Activated CD8-positive, alpha-beta T cell treated with anti-CD3 and anti-CD28 coated beads, Interleukin-2, amount 10 ng/mL, durations not matched to agents 7 days and 5 days (primary cell): ENCODE data around the gene FUT3. TPM values are rescaled to one million over a fixed set of nuclear protein-coding genes. Genes with fewer than 3 reads are reported as not detected.

Experiments
- ATAC-seq: fragments of 150-1000 bp; cut with Tn5 transposase; one replicate; pipeline ENCODE4 v1.10.0; 2021; ENCODE audit warnings: moderate library complexity
- CTCF ChIA-PET: fragments of 350-600 bp; sonication (Branson Sonifier 250); formaldehyde crosslinking; loops from one replicate; lab custom pipeline; 2021; ENCODE audit warnings: antibody characterized with exemption; lab: Charles Lee
- POLR2A ChIA-PET: fragments of 350-600 bp; sonication (Branson Sonifier 250); formaldehyde crosslinking; loops from one replicate; lab custom pipeline; 2021; ENCODE audit warnings: antibody characterized with exemption; lab: Charles Lee
- DNase-seq: peaks from one replicate; pipeline ENCODE4 v3.0.0-alpha.2; 2020
- H3K27ac Mint-ChIP-seq: one replicate; pipeline ENCODE4 v1.8.0; 2021; ENCODE audit warnings: mild to moderate bottlenecking, mixed read lengths
- H3K27me3 Mint-ChIP-seq: one replicate; pipeline ENCODE4 v1.8.0; 2021; ENCODE audit warnings: low read depth, mixed read lengths
- H3K36me3 Mint-ChIP-seq: one replicate; pipeline ENCODE4 v1.8.0; 2021; ENCODE audit warnings: low read depth, mixed read lengths
- H3K4me1 Mint-ChIP-seq: one replicate; pipeline ENCODE4 v1.8.0; 2021; ENCODE audit warnings: low read depth, mixed read lengths
- H3K4me3 Mint-ChIP-seq: one replicate; pipeline ENCODE4 v1.8.0; 2021; ENCODE audit warnings: mild to moderate bottlenecking, mixed read lengths
- H3K9me3 Mint-ChIP-seq: one replicate; pipeline ENCODE4 v1.8.0; 2022; ENCODE audit warnings: mixed read lengths; ENCODE audit not compliant: insufficient read depth
- total RNA-seq, 2 experiments: library from RNA; stranded (reverse); gene quantifications; one replicate each; pipeline ENCODE4 v1.2.3, GENCODE V29; 2021

The FUT3 gene
- total RNA-seq, 2 experiments from 2014 or later, result not detected

GRCh38 chr19:5814852-5815246, 36.4 kb downstream of the FUT3 start:
- peaks cover 2% of the 10 kb centered on the region for H3K27me3 Mint-ChIP-seq
- no peaks in the 10 kb centered on the region for H3K9me3 Mint-ChIP-seq
- ATAC-seq (no peak), DNase-seq (no peak)
- CTCF ChIA-PET, result interaction anchor here (3.6 kb wide), 1 partner anchor 11 kb away, joined by 23 read pairs; the partner anchor contains the start of gene NRTN
- H3K4me3 Mint-ChIP-seq, result no peak overlapping the region
- H3K27ac Mint-ChIP-seq, result no peak overlapping the region
- no peaks in the 10 kb centered on the region for H3K36me3 Mint-ChIP-seq
- H3K4me1 Mint-ChIP-seq, result no peaks in the 10 kb centered on the region
- POLR2A ChIA-PET, result no interaction called here

GRCh38 chr19:5814123-5814851, 37.0 kb downstream of the FUT3 start:
- no peak for ATAC-seq
- H3K4me1 Mint-ChIP-seq, result no peaks in the 10 kb centered on the region
- H3K36me3 Mint-ChIP-seq, result no peaks in the 10 kb centered on the region
- H3K27ac Mint-ChIP-seq, result no peak overlapping the region
- ChIA-PET CTCF (interaction anchor here (3.6 kb wide), 1 partner anchor 10 kb away, joined by 23 read pairs; the partner anchor contains the start of gene NRTN), POLR2A (no interaction called here)
- no peak overlapping the region for H3K4me3 Mint-ChIP-seq
- no peaks in the 10 kb centered on the region for H3K9me3 Mint-ChIP-seq
- DNase-seq, result no peak
- H3K27me3 Mint-ChIP-seq, result peaks cover 2% of the 10 kb centered on the region

GRCh38 chr19:5811117-5811516, 40.1 kb downstream of the FUT3 start:
- Mint-ChIP-seq H3K9me3 (no peaks in the 10 kb centered on the region), H3K4me1 (no peaks in the 10 kb centered on the region), H3K4me3 (no peak overlapping the region), H3K27me3 (peaks cover 10% of the 10 kb centered on the region), H3K27ac (no peak overlapping the region), H3K36me3 (no peaks in the 10 kb centered on the region)
- POLR2A ChIA-PET, result interaction anchor here (1.0 kb wide), 1 partner anchor 28 kb away, joined by 3 read pairs; the partner anchor contains the start of gene FUT6
- DNase-seq (no peak), ATAC-seq (no peak)
- CTCF ChIA-PET, result no interaction called here

GRCh38 chr19:5809469-5809868, 41.8 kb downstream of the FUT3 start:
- ChIA-PET POLR2A (no interaction called here), CTCF (no interaction called here)

GRCh38 chr19:5809053-5809452, 42.2 kb downstream of the FUT3 start:
- H3K9me3 Mint-ChIP-seq, result no peaks in the 10 kb centered on the region
- H3K27me3 Mint-ChIP-seq, result peaks cover 19% of the 10 kb centered on the region
- no peak for DNase-seq
- CTCF ChIA-PET, result interaction anchor here (1.6 kb wide), 1 partner anchor 19 kb away, joined by 5 read pairs; no protein-coding TSS in a partner anchor
- peaks cover 8% of the 10 kb centered on the region for H3K4me1 Mint-ChIP-seq
- no peak overlapping the region for H3K4me3 Mint-ChIP-seq
- H3K27ac Mint-ChIP-seq, result no peak overlapping the region
- POLR2A ChIA-PET, result interaction anchor here (0.6 kb wide), 1 partner anchor 17 kb away, joined by 3 read pairs; no protein-coding TSS in a partner anchor
- no peak for ATAC-seq
- no peaks in the 10 kb centered on the region for H3K36me3 Mint-ChIP-seq

More at GRCh38 chr19:5809469-5809868, 41.8 kb downstream of the FUT3 start:
- peaks cover 15% of the 10 kb centered on the region for H3K27me3 Mint-ChIP-seq
- ATAC-seq (no peak), DNase-seq (no peak)
- peaks cover 4% of the 10 kb centered on the region for H3K4me1 Mint-ChIP-seq
- no peaks in the 10 kb centered on the region for H3K36me3 Mint-ChIP-seq
- H3K4me3 Mint-ChIP-seq, result no peak overlapping the region
- H3K9me3 Mint-ChIP-seq, result no peaks in the 10 kb centered on the region
- no peak overlapping the region for H3K27ac Mint-ChIP-seq

GRCh38 chr19:5808120-5808816, 43.0 kb downstream of the FUT3 start:
- Mint-ChIP-seq H3K4me1 (peaks cover 14% of the 10 kb centered on the region), H3K9me3 (no peaks in the 10 kb centered on the region), H3K27me3 (peaks cover 24% of the 10 kb centered on the region), H3K36me3 (no peaks in the 10 kb centered on the region), H3K27ac (no peak overlapping the region), H3K4me3 (no peak overlapping the region)
- CTCF ChIA-PET, result interaction anchor here (1.6 to 1.7 kb wide), 2 partner anchors 20 to 160 kb away, joined by 3 to 5 read pairs; no protein-coding TSS in a partner anchor
- DNase-seq (no peak), ATAC-seq (no peak)
- POLR2A ChIA-PET, result interaction anchor here (0.6 to 1.0 kb wide), 2 partner anchors 16 to 20 kb away, joined by 3 read pairs; no protein-coding TSS in a partner anchor

- ChIA-PET POLR2A (no interaction called here), CTCF (interaction anchor here (1.1 to 1.7 kb wide), 4 partner anchors 17 to 215 kb away, joined by 3 to 10 read pairs (median 4); no protein-coding TSS in a partner anchor)
- Mint-ChIP-seq H3K9me3 (no peaks in the 10 kb centered on the region), H3K27ac (no peak overlapping the region), H3K36me3 (no peaks in the 10 kb centered on the region), H3K4me3 (no peak overlapping the region), H3K4me1 (peaks cover 23% of the 10 kb centered on the region), H3K27me3 (peaks cover 32% of the 10 kb centered on the region)
- DNase-seq, result no peak
- ATAC-seq, result no peak
Observed at GRCh38 chr19:5806905-5807304, 44.3 kb downstream of the FUT3 start.

- no peak for DNase-seq
- Mint-ChIP-seq H3K9me3 (no peaks in the 10 kb centered on the region), H3K27ac (no peak overlapping the region), H3K36me3 (no peaks in the 10 kb centered on the region), H3K4me1 (peaks cover 25% of the 10 kb centered on the region), H3K4me3 (no peak overlapping the region), H3K27me3 (peaks cover 33% of the 10 kb centered on the region)
- ChIA-PET CTCF (interaction anchor here (1.1 to 1.5 kb wide), 3 partner anchors 17 to 216 kb away, joined by 3 to 10 read pairs (median 4); no protein-coding TSS in a partner anchor), POLR2A (no interaction called here)
- no peak for ATAC-seq
Observed at GRCh38 chr19:5806133-5806489, 45.1 kb downstream of the FUT3 start.

GRCh38 chr19:5805462-5806132, 45.7 kb downstream of the FUT3 start:
- H3K36me3 Mint-ChIP-seq, result no peaks in the 10 kb centered on the region
- peaks cover 35% of the 10 kb centered on the region for H3K27me3 Mint-ChIP-seq
- no peak overlapping the region for H3K4me3 Mint-ChIP-seq
- ATAC-seq, result no peak
- H3K4me1 Mint-ChIP-seq, result peaks cover 25% of the 10 kb centered on the region
- ChIA-PET CTCF (interaction anchor here (1.2 to 1.5 kb wide), 2 partner anchors 18 to 216 kb away, joined by 3 to 4 read pairs; no protein-coding TSS in a partner anchor), POLR2A (no interaction called here)
- H3K27ac Mint-ChIP-seq, result no peak overlapping the region
- no peaks in the 10 kb centered on the region for H3K9me3 Mint-ChIP-seq
- peak; percentile 63 for DNase-seq

GRCh38 chr19:5804516-5805461, 46.5 kb downstream of the FUT3 start, which contains the start of gene NRTN:
TSS of gene NRTN (plus strand) at chr19:5805067. CDS start at chr19:5824166, 19,099 bp downstream.
- ChIA-PET CTCF (interaction anchor here (0.6 to 2.8 kb wide), 55 partner anchors 9 to 676 kb away, joined by 3 to 63 read pairs (median 6); partner anchors contain the start of genes DUS3L, FUT6, LONP1 and NDUFA11), POLR2A (interaction anchor here (0.7 to 1.3 kb wide), 6 partner anchors 24 to 218 kb away, joined by 3 to 9 read pairs (median 4); no protein-coding TSS in a partner anchor)
- H3K27ac Mint-ChIP-seq, result peak within 1 kb of the TSS; percentile 60
- no peaks in the 10 kb centered on the region for H3K36me3 Mint-ChIP-seq
- H3K27me3 Mint-ChIP-seq, result peaks cover 36% of the 10 kb centered on the region
- peak within 1 kb of the TSS; percentile 70 for H3K4me3 Mint-ChIP-seq
- no peak for DNase-seq
- peaks cover 25% of the 10 kb centered on the region for H3K4me1 Mint-ChIP-seq
- H3K9me3 Mint-ChIP-seq, result no peaks in the 10 kb centered on the region
- peak; percentile 10 for ATAC-seq
